ENCODE measurements around the gene THADA. TPM values are rescaled to one million over a fixed set of nuclear protein-coding genes. Genes with fewer than 3 reads are reported as not detected.

Gene THADA
- total RNA-seq, 1 experiment from 2014 or later = 20.1 TPM

DNA sequence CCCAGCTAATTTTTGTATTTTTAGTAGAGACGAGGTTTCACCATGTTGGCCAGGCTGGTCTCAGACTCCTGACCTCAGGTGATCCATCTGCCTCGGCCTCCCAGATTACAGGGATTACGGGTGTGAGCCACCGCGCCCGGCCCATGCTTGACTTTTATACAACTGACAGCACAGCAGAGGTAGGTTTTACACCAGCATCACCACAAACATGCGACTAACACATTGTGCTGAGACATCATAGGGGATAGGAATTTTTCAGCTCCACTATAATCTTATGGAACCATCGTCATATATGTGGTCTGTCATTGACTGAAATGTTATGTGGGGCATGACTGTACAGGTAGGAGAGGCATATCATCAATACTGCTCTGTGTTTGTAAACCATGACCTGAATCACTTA, 122.1 kb downstream of the THADA start:
- Histone ChIP-seq H3T11ph (ENCODE audit: low read length) (no peak overlapping the region), H2BK120ac (ENCODE audit: low read depth, low read length, poor library complexity, severe bottlenecking) (no peak overlapping the region), H3K18ac (ENCODE audit: insufficient read length, low read depth, low read length) (no peak overlapping the region), H3K79me2 (ENCODE audit: insufficient read depth, low read length) (no peaks in the 10 kb centered on the region), H3K4me2 (ENCODE audit: insufficient read depth, insufficient read length, low read length) (no peak overlapping the region), H3K79me1 (ENCODE audit: insufficient read depth, low read depth, low read length, poor library complexity, severe bottlenecking) (no peaks in the 10 kb centered on the region), H4K91ac (ENCODE audit: insufficient read length, low read depth, low read length) (no peak overlapping the region), H3K9ac (ENCODE audit: extremely low read depth, insufficient read length, low read length) (no peak overlapping the region), H3K27ac (ENCODE audit: insufficient read length, low read depth, low read length) (no peak overlapping the region), H3K9me3 (ENCODE audit: control insufficient read depth, low read depth, low read length) (no peaks in the 10 kb centered on the region), H2BK12ac (ENCODE audit: insufficient read length, low read depth, low read length) (no peak overlapping the region), H3K4ac (ENCODE audit: low read depth, low read length) (no peak overlapping the region), H3K23me2 (ENCODE audit: insufficient read length, low read depth, low read length, poor library complexity, severe bottlenecking) (no peaks in the 10 kb centered on the region), H2BK5ac (ENCODE audit: insufficient read length, low read length) (no peak overlapping the region), H2AFZ (ENCODE audit: low read length) (no peak overlapping the region), H3K23ac (ENCODE audit: insufficient read length, low read depth, low read length) (no peak overlapping the region), H3K56ac (ENCODE audit: insufficient read length, low read depth, low read length) (no peak overlapping the region), H4K20me1 (ENCODE audit: control insufficient read depth, insufficient read depth, insufficient read length) (no peaks in the 10 kb centered on the region), H4K8ac (replicated peaks; ENCODE audit: insufficient read length, low read depth, low read length) (no peak overlapping the region), H4K5ac (ENCODE audit: insufficient read length, low read depth, low read length) (no peak overlapping the region), H2BK20ac (ENCODE audit: low read depth, low read length, poor library complexity, severe bottlenecking) (no peak overlapping the region), H2AK5ac (ENCODE audit: insufficient read length, low read length) (no peak overlapping the region), H2BK15ac (ENCODE audit: low read depth, low read length) (no peak overlapping the region), H3K4me1 (ENCODE audit: insufficient read depth, low read length) (no peaks in the 10 kb centered on the region), H3K27me3 (ENCODE audit: insufficient read depth, low read length) (no peaks in the 10 kb centered on the region), H3K14ac (ENCODE audit: insufficient read depth, low read length) (no peak overlapping the region)
- Mint-ChIP-seq H3K36me3 (ENCODE audit: insufficient read depth in 1 of 3, low read depth in 3 of 3) (no peaks in the 10 kb centered on the region), H3K4me3 (no peak overlapping the region), H3K9me3 (no peaks in the 10 kb centered on the region), H3K4me1 (peaks cover 6 to 9% of the 10 kb centered on the region in 2 experiments), H3K27ac (no peak overlapping the region), H3K27me3 (ENCODE audit: low read depth) (no peaks in the 10 kb centered on the region)
- WGBS (ENCODE audit: extremely low coverage, insufficient read length, low lambda C conversion rate) = no CpG with 5 or more reads among the region's 8 CpGs
- TF ChIP-seq, protein P1, sequence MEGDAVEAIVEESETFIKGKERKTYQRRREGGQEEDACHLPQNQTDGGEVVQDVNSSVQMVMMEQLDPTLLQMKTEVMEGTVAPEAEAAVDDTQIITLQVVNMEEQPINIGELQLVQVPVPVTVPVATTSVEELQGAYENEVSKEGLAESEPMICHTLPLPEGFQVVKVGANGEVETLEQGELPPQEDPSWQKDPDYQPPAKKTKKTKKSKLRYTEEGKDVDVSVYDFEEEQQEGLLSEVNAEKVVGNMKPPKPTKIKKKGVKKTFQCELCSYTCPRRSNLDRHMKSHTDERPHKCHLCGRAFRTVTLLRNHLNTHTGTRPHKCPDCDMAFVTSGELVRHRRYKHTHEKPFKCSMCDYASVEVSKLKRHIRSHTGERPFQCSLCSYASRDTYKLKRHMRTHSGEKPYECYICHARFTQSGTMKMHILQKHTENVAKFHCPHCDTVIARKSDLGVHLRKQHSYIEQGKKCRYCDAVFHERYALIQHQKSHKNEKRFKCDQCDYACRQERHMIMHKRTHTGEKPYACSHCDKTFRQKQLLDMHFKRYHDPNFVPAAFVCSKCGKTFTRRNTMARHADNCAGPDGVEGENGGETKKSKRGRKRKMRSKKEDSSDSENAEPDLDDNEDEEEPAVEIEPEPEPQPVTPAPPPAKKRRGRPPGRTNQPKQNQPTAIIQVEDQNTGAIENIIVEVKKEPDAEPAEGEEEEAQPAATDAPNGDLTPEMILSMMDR (conservative IDR thresholded peaks at IDR 0.05) = no peak
- no peak for DNase-seq

All from H9 (cell line).